ENCODE measurements around the gene SLF2.

DNA sequence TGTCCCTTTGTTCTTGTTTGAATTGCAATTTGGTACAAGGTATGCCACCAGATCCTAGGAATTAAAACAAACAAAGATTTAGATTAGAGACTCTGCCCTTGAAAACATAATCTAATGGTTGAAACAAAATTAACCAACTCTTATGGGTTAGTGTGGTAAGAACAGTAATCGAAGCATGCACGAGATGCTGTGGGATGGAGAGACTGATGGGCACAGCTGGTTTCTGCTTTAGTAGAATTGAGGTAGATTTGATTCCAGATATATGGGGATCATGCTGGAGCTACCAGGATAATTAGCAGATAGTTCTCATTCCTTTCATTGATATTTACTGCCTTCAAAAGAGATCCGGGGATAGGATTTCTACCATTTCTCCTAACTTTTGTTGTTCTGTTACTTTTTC is 36.2 kb downstream of the SLF2 start:
- TF ChIP-seq, protein P1, sequence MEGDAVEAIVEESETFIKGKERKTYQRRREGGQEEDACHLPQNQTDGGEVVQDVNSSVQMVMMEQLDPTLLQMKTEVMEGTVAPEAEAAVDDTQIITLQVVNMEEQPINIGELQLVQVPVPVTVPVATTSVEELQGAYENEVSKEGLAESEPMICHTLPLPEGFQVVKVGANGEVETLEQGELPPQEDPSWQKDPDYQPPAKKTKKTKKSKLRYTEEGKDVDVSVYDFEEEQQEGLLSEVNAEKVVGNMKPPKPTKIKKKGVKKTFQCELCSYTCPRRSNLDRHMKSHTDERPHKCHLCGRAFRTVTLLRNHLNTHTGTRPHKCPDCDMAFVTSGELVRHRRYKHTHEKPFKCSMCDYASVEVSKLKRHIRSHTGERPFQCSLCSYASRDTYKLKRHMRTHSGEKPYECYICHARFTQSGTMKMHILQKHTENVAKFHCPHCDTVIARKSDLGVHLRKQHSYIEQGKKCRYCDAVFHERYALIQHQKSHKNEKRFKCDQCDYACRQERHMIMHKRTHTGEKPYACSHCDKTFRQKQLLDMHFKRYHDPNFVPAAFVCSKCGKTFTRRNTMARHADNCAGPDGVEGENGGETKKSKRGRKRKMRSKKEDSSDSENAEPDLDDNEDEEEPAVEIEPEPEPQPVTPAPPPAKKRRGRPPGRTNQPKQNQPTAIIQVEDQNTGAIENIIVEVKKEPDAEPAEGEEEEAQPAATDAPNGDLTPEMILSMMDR (IDR thresholded peaks at IDR 0.05; ENCODE audit: low read length), result no peak
- TF ChIP-seq EZH2 (optimal IDR thresholded peaks at IDR 0.05; ENCODE audit: low read depth, low read length), result no peak
